PFSK-1 (cell line): ENCODE data around the gene KRTAP27-1.

Source experiments
- FOXP2 ChIP-seq: optimal IDR thresholded peaks from 2 replicates; pipeline ENCODE3; 2011; ENCODE audit warnings: borderline replicate concordance, control low read depth, inconsistent platforms; ENCODE audit not compliant: insufficient read depth; ENCODE audit errors: extremely low read length, extremely low read depth
- POLR2AphosphoS5 ChIP-seq: IDR thresholded peaks from 2 replicates; pipeline ENCODE4 v1.6.1; 2012; ENCODE audit warnings: low read depth, mild to moderate bottlenecking, control low read depth, low read length, moderate library complexity
- REST ChIP-seq, 2 experiments: IDR thresholded peaks; 2 replicates each; pipeline versions ENCODE4 v1.6.1 to v1.8.0; 2011 to 2012; ENCODE audit warnings: low read depth in 2 of 2, low read length in 2 of 2, control low read depth in 1 of 2, inconsistent platforms in 1 of 2, mild to moderate bottlenecking in 1 of 2, moderate library complexity in 1 of 2; ENCODE audit not compliant: insufficient read depth in 1 of 2
- SIN3A ChIP-seq: IDR thresholded peaks from 2 replicates; pipeline ENCODE4 v1.6.1; 2012; ENCODE audit warnings: mild to moderate bottlenecking, low read length, moderate library complexity, borderline replicate concordance; ENCODE audit not compliant: insufficient read depth
- TAF1 ChIP-seq: IDR thresholded peaks from 2 replicates; pipeline ENCODE4 v1.6.1; 2012; ENCODE audit warnings: low read length, control low read depth, borderline replicate concordance; ENCODE audit not compliant: insufficient read depth

Gene KRTAP27-1

GRCh38 chr21:30306884-30307283 lies 30.6 kb downstream of the KRTAP27-1 start:
- no peak for TF ChIP-seq POLR2AphosphoS5
- no peak for TF ChIP-seq TAF1
- no peak for TF ChIP-seq SIN3A
- no peak for TF ChIP-seq REST (IDR thresholded peaks at IDR 0.05; ENCODE audit: insufficient read depth in 1 of 2, low read depth in 2 of 2, low read length in 2 of 2)
- TF ChIP-seq FOXP2, result no peak

- TF ChIP-seq POLR2AphosphoS5 (no peak), FOXP2 (no peak), SIN3A (no peak), REST (IDR thresholded peaks at IDR 0.05; ENCODE audit: insufficient read depth in 1 of 2, low read depth in 2 of 2, low read length in 2 of 2) (no peak), TAF1 (no peak)
Measured at GRCh38 chr21:30305136-30305535, 32.4 kb downstream of the KRTAP27-1 start.

- no peak for TF ChIP-seq FOXP2
- no peak for TF ChIP-seq POLR2AphosphoS5
- TF ChIP-seq TAF1, result no peak
- no peak for TF ChIP-seq REST (IDR thresholded peaks at IDR 0.05; ENCODE audit: insufficient read depth in 1 of 2, low read depth in 2 of 2, low read length in 2 of 2)
- no peak for TF ChIP-seq SIN3A
Measured at GRCh38 chr21:30289215-30289614, 48.3 kb downstream of the KRTAP27-1 start, which contains the start of gene KRTAP25-1. Gene KRTAP25-1, minus strand, starts transcription at chr21:30289514. Its CDS starts 24 bp downstream, at chr21:30289490.
